HG02852 (cell line): ENCODE results near the gene SPDYC.
"Not testable (repeated sequence)": the region's sequence is repeated elsewhere in the genome, so short reads cannot be mapped to it uniquely, and the experiment has no call there.

ENCODE experiments used
- ATAC-seq: cut with Tn5 transposase; IDR thresholded peaks from one replicate; pipeline ENCODE4 v1.9.1; 2021; ENCODE audit warnings: mild to moderate bottlenecking, moderate library complexity; ENCODE audit not compliant: unreplicated experiment

SPDYC gene

DNA sequence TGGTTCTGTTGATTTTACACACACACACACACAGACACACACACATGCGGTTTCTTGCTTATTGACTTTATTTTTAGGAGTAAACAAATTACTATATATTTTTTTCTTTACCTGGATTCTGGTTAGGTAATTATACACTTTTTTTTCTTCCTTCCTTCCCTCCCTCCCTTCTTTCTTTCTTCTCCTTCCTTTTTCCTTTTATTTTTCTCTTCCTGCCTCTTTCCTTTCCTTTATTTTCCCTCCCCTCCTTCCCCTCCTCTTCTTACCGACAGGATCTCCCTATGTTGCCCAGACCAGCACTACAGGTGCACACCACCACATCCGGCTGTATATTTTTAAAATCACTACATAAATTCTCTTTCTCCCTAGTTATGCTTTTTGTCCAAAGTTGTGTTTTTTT lies 3.1 kb upstream of the SPDYC start:
- ATAC-seq = no peak

- no peak for ATAC-seq
These were observed 2.4 kb upstream of the SPDYC start for GRCh38 chr11:65167656-65168055.

DNA sequence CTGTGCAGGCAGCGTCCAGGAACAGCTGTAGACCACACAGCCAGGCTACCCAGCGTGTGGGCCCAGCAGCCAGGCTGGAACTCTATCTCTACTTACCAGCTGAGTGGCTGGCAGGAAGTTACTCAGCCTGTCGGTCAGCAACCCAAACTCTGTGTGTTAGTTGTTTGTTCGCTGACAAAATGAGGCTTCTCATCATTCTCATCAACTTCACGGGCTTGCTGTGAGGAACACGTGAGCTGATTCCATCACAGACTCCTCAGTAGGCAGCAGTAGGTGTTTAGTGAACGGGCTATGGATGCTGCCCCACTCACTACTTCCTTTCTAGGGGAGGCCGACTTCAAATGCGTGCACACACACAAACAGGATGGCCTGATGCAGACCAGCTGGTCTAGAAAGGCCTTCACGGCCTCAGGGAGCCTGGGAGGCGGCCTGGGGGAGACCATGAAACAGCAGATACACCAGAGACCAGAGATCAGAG lies 830 bp upstream of the SPDYC start:
- ATAC-seq = no peak

- ATAC-seq = no peak
These were observed 2.6 kb downstream of the SPDYC start for GRCh38 chr11:65172600-65172999.

DNA sequence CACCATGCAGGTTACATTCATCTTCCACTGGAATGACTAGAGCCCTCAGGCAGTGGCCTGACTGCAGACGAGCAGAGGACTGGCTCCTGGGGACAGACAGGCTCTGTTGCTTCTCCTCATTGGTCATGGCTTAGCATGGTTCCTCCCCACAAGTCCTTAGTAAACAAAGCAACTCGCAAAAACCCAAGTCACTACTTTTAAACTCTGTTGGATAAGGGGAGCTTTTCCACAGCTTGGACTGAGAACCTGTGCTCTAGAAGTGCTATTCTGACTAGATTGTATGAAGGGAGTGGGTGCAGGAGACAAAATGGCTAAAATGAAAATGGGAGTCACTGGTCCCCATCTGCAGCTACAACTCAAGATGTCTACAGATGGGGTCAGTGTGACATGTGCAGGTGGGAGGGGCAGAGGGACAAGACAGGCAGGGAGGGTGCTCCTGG lies 4.6 kb downstream of the SPDYC start:
- not testable (repeated sequence) for ATAC-seq

DNA sequence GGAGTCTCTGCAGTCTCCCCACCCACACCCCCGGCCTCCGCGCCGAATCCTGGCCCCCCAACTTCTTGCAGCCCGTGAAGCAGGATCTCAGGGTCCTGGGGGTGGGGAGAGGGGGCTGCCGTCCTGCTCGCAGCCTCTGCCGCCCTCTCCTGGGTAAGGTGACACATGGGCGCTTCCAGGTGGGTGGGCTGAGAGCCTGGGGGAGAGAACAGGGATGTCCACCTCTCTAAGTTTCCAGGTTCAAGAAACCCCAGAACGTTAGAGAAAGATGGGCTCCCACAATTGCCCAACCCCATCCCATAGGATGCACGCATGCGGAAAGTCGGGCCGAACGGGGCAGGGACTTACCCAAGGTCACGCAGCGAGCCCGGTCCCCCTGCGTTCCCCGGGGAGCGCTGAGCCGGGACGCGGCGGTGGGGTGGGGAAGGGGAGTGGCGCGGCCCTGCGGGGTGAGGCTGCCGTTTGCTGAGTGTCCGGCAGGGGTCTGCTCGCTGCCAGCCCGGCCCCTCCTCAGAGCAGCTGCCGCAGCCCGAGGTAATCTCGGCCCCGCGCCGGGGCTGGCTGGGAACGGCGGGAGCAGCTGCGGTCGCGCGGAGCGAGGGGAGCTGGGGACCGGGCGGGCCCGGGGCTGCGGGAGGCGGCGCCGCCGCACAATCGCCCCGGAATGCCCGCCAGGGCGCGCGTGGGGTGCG lies 11.0 kb downstream of the SPDYC start:
- peak; percentile 66 for ATAC-seq

DNA sequence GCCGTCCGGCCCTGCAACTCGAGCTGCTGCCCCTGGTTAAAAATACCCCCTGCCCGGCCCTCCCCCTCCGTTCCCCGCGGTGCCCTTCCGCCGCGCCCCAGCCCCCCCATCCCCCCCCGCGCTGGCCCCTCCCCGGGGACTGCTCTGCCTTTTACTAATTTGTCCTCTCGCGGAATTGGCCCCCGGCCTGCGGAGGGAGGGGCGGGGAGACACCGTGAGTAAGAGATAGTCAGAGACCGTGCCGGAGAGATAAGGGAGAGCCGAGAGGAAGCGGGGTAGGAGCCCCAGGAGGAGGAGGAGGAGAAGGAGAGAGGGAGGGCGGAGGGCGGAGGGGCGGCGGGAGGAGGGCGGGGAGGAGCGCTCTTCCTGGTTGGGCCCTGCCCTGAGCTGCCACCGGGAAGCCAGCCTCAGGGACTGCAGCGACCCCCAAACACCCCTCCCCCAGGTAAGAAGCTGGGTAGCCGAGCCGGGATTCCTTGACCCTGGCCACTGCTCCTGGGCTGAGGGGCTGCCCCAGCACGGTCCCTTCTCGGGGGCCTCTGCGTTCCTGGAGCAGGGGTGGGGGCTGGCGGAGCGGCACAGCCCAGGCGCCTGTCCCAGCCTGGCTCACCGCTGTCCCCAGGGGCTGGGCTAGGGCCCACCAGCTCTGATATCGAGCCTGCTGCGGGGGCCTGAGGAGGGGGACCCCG lies 11.7 kb downstream of the SPDYC start, which contains the start of gene CAPN1:
Gene CAPN1, plus strand, starts transcription at position 360 of the 689 bp plus-strand sequence. CDS start 774 bp downstream, outside the sequence.
- ATAC-seq = peak; percentile 66

- no peak for ATAC-seq
These were observed 12.5 kb downstream of the SPDYC start for GRCh38 chr11:65182258-65183170.

- ATAC-seq = no peak
These were observed 13.3 kb downstream of the SPDYC start for GRCh38 chr11:65183201-65183891.

GRCh38 chr11:65184146-65184545 lies 14.1 kb downstream of the SPDYC start:
- ATAC-seq = no peak

- no peak for ATAC-seq
These were observed 15.1 kb downstream of the SPDYC start for GRCh38 chr11:65185171-65185570.

DNA sequence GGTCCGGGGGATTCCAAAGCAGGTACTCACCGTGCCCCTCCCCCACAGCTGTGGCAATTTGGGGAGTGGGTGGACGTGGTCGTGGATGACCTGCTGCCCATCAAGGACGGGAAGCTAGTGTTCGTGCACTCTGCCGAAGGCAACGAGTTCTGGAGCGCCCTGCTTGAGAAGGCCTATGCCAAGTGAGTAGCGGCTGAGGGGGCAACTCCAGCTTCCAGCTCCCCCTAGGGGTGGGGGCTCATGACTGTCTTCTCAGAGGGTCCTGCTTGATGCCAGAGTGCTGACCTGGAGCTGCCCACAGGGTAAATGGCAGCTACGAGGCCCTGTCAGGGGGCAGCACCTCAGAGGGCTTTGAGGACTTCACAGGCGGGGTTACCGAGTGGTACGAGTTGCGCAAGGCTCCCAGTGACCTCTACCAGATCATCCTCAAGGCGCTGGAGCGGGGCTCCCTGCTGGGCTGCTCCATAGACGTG lies 15.9 kb downstream of the SPDYC start:
- no peak for ATAC-seq

DNA sequence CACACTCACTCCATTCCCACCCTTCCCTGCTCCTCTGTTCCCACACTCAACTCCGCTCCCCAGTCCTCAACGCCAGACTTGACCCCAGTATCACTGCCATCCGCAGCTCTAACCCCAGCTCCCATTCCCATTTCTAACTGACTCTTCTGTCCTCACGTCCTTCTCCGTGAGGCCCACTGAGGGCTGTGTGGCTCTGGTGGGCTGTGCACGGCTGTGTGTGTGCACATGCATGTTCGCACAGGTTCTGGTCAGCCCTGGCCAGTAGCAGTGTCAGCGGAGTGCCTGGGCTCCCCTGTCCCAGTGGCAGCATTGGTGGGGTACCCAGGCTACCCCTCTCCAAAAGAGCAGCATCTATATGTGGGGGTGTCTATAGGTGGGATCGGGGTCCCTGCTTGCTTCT lies 16.7 kb downstream of the SPDYC start:
- ATAC-seq = no peak

DNA sequence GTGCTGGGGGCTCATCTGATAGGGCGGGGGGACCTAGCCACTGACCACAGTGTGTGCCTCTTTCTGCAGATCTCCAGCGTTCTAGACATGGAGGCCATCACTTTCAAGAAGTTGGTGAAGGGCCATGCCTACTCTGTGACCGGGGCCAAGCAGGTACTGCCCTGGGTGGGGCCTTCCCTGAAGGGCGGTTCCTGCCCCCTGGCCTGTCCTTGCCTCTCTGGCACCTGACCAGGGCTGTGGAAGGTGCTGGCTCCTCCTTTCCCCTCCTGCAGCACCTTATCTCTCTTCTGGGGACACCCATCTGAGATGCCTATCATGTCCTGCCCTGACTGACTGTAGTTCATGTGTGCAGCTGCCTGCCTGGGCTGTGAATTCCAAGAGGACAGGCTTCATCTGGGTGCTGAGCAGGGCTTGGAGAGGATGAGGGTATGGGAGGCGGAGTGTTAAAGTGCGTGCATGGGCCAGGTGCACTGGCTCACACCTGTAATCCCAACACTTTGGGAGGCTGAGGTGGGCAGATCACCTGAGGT lies 17.2 kb downstream of the SPDYC start:
- no peak for ATAC-seq

DNA sequence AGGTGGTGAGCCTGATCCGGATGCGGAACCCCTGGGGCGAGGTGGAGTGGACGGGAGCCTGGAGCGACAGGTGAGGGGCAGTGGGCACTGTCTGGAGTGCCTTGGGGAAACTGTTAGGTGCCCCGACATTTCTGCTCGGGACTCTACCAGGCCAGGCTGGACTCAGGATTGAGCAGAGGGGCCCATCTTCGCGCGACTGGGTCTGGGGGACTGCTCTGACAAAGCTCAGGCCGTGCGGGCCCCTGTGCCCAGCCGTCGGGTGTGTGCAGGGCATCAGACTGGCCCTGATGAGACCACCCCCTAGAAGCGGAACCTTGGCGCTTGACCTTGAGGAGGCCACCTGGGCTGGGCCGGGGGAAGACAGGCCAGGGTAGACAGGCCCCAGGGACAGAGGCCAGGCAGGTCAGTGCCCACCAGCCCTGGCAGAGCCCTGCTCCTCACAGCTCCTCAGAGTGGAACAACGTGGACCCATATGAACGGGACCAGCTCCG lies 18.0 kb downstream of the SPDYC start:
- no peak for ATAC-seq

DNA sequence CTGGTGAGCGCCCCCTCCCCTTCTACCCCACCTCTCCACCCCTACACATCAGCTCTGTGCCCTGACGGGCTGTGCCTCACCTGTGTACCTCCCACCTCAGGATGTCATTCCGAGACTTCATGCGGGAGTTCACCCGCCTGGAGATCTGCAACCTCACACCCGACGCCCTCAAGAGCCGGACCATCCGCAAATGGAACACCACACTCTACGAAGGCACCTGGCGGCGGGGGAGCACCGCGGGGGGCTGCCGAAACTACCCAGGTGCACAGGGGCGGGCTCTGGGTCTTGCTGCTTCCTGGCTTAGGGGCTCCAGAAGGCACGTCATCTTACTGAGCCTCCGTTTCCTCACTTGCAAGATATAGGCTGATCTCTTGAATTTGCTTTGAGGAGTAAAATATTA lies 18.5 kb downstream of the SPDYC start:
- ATAC-seq = no peak

- ATAC-seq = no peak
These were observed 19.2 kb downstream of the SPDYC start for GRCh38 chr11:65189191-65189590.

DNA sequence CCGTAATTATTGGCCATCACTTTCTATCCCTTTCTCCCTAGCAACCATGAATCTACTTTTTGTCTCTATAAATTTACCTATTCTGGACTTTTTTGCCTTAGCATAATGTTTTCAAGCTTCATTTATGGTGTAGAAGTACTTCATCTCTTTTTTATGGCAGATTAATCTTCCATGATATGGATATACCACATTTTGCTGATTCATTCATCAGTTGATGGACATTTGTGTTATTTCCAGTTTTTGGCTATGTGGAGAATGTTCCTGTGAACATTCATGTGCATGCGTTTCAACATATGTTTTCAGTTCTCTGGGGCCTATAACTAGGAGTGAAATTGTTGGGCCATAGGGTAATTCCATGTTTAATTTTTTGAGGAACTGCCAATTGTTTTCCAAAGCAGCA lies 24.5 kb downstream of the SPDYC start:
- no peak for ATAC-seq

DNA sequence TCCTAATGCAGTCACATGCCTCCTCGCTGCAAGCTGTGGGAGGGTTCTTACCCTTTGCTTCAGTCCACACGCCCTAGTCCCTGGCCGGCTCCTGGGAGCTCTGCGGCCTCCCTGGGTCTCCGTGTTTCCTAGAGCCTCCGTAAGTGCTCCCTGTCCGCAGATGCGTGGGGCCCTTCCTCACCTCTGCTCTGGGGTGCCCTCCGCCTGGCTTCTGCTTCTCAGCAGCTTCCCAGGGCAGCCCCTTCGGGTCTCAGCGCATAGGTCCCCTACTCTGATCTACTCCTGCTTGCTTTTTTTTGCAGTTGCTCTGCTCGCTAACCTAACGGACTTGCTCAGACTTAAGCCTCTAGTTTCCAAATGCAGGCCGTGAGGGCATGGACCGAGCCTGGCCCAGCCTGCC lies 34.1 kb downstream of the SPDYC start:
- no peak for ATAC-seq
